GM20000 (cell line): ENCODE data around the gene CELF2.

Experiments used
- DNase-seq: peaks from one replicate; pipeline ENCODE4 v3.0.0; 2012; ENCODE audit warnings: low spot score
- CTCF ChIP-seq: IDR thresholded peaks from 2 replicates; pipeline ENCODE4 v1.5.1; 2012; ENCODE audit warnings: mild to moderate bottlenecking, control low read depth; ENCODE audit errors: extremely low read depth, missing control alignments

Gene CELF2

GRCh38 chr10:11004144-11005077, 13.3 kb upstream of the CELF2 start:
- TF ChIP-seq CTCF: no peak
- DNase-seq: no peak

- no peak for DNase-seq
- no peak for TF ChIP-seq CTCF
Measured at GRCh38 chr10:11005725-11006427, 11.8 kb upstream of the CELF2 start.

DNA sequence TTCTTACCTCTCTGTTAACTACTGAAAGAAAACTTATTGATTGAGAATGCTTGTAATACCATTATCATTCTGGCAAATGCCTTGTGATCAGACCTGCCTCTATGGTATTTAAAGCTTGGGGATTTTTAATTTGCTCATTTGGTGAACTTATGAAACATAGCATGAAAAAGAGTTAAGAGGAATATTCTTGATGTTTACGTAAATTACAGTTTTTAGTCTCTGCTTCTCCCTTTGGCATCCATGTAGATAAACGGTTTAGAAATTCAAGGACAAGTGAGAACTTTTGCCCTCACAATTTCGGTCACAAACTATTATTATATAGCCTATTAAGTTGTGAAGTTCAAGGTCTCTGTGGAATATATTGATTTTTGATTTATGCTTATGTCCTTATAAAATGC, 11.2 kb upstream of the CELF2 start:
- TF ChIP-seq CTCF: no peak
- DNase-seq: no peak

DNA sequence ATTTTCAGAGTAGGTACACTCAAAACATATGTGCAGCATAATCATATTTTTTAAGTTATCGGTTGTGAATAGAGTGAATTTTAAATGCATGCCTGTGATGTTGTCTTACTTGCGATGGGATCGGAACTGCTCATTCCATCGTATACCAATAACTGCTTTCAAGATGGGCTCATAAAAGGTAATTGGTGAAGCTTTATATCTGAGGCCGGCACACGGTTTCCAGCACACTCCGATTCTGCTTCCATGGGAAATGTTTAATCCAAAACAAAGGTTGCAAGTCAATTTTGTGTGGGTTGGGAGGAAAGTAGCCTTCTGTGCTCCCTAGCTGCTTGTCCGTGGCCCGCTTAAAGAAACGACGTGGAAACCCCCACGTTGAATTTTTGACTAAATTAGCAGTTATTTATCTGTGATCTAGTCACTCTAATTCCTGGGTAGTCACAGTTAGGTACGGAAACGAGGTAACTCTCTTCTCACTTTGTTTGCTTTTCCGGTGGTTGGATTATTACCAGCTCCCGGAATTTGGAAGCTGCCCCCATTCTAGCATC, 10.1 kb upstream of the CELF2 start:
- DNase-seq: no peak

DNA sequence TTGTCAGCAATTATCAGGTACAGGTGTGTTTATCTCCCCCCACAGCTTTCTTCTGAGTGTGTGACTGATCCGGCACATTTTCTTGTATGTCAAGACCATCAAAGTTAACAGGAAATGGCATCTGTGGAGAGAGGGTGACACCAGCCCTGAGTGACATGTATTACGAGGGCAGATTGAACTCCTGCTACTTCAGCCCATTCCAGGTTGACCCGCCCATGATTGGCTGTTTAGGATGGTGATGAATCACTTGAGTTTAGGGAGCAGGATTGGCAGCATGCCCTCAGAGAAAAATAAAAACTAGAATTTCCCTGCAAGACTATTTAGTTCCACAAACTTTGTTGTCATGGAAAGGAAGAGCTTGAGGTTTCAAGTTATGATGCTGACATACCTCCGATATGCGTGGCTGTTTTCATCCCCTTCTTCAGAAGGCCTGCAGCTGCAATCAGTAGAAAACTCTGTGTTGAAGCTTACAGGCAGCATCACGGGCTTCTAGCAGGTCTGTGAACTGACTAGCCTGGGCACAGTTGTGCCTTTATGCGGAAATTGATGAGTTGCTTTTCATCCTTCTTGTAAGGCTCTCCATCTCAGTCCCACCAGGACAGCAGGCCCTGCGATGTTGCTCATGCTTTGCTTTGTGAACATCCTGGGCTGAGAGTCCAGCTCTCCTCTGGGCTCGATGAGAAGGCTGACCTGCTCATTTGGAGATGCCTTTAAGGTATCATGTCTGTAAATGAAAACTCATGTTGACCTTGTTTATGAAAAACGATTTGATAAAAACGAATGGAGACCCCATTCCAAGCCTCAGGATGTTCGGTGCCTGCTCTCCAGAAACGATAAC, 8.0 kb upstream of the CELF2 start:
- no peak for DNase-seq
- TF ChIP-seq CTCF: no peak

More for the DNA sequence above, 10.1 kb upstream of the CELF2 start:
- no peak for TF ChIP-seq CTCF

DNA sequence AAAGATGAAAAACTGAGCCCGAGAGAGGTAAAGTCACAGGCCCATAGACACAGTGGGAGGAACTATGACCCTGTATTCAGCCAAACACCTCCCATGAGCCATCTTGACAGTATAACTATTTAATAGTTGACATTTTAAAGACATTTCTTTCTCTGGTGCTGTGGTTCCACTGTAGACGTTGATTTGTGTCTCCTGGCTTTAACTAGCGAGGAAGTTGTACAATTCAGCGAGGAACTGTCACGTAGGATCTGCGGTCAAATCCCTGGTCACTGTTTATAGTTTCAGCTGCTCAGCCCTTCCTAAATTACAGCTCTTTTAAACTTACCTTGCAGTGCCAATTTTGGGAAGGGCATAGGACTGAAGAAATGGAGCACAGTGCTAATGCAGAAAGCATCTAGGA, 7.1 kb upstream of the CELF2 start:
- TF ChIP-seq CTCF: no peak
- no peak for DNase-seq
